ENCODE data around the gene TMEM187.
A peak's percentile ranks its signal among the peaks of the same experiment; 100 is the strongest.

The TMEM187 gene

DNA sequence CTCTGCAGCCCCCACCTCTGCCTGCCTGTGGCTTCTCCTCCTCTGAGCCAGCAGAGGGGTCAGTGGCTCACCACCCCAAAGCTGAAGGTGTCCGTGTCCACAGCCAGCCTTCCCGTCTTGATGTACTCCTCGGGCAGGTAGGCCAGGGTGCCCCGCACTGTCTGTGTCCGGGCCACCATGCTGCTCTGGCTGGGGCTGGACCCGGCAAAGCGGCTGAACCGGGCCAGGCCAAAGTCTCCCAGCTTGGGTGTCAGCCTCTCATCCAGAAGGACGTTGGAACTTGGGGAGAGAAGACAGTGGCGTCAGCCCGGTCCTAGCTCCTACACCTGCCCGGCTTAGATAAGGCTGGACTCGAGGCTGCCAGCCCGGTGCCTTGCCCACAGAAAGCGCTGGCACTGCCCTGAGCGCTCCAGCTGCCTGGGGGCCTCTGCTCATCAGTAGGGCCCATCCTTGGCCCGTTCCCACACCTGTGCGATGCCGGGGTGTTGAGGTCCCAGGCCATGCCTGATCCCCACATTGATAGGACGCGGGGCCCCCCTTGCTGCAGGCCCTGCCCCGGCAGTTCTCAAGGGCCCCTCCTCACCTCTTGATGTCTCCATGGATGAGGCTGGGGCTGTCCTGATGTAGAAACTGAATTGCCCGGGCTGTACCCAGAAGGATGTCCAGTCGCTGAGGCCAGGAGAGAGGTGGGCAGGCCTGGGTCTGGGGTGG, 44.0 kb downstream of the TMEM187 start:
- DNase-seq (ENCODE audit: insufficient read length, low spot score) (no peak), FAIRE-seq (no peak)

DNA sequence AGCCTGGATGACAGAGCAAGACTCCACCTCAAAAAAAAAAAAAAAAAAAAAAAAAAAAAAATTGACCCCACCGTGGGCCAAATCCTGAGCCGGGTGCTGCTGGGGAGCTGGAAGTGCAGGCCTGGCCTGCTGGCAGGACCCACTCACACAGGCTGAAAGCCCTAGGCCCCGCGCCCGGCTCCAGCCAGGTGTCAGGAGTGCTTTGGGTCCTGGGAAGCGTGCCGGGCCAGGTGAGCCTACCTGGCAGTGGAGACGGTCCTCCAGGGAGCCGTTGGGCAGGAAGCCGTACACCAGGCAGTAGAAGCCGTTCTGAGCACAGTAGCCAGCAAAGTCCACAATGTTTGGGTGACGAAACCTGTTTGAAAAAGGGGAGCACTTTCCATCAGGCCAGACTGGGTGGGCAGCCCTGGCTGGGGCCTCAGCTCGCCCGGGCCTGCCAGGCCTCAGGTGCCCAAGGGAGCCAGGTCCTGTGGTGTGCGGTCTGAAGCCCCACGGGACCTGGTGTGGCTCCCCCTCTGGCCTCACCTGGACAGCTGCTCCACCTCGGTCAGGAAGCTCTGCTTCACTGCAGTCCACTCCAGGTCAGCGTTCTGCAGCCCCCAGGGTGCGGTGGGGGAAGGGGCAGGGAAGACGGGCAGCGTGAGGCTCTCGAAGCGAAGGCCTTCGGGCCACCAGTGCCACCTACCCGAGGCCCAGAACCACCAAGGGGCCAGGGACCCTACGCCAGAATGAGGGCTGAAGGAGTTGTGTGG, 45.4 kb downstream of the TMEM187 start:
- FAIRE-seq: no peak
- DNase-seq (ENCODE audit: insufficient read length, low spot score): no peak

DNA sequence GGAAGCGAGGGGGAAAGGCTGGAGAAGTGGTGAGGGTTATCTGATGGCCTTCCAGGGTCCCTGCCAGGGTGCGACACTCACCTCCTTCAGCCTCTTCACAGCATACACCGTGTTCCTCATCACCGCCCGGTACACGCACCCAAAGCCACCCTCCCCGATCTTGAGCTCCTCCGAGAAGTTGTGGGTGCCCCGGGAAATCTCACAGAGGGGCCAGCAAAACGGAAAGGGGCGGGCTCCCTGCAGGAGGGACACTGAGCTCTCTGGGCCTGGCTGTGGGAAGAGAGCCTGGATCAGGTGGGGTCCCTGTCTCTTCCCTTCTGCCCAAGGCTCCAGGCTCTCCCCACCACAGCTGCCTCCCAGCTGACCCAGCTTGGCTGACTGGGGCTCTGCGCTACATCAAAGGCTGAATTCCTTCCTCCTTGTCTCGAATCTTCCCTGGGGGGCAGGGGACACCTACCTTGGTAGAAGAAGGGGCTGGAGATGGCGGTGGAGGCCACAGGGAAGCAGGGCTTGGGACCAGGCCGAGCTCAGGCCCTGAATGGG, 46.0 kb downstream of the TMEM187 start:
- no peak for FAIRE-seq
- DNase-seq (ENCODE audit: insufficient read length, low spot score): no peak

DNA sequence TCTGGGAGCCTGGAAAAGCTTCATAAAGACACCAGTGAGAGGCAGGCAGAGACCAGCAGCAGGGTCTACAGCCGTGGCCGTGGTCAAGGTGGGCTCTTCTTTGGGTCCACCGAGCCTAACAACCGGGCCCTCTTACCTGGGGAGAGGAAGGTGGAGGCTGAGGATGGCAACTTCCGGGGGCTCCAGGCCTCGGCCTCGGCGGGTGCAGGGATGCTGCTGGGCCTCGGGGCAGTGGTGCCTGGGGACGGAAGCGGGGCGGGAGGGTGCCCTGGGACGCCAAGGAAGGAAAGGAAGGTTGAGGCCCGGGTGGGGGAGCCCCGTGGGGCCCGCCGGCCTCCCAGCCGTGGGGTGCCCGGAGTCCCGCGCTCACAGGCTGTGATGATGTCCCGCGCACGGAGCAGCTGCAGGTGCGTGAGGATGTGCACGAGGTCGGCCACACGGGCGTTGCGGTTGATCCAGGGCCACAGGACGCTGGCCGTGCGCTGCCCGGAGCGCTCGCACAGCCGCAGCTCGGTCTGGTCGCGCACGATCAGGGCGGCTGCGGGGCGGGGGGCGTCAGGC, 46.6 kb downstream of the TMEM187 start:
- FAIRE-seq: no peak
- no peak for DNase-seq (ENCODE audit: insufficient read length, low spot score)

DNA sequence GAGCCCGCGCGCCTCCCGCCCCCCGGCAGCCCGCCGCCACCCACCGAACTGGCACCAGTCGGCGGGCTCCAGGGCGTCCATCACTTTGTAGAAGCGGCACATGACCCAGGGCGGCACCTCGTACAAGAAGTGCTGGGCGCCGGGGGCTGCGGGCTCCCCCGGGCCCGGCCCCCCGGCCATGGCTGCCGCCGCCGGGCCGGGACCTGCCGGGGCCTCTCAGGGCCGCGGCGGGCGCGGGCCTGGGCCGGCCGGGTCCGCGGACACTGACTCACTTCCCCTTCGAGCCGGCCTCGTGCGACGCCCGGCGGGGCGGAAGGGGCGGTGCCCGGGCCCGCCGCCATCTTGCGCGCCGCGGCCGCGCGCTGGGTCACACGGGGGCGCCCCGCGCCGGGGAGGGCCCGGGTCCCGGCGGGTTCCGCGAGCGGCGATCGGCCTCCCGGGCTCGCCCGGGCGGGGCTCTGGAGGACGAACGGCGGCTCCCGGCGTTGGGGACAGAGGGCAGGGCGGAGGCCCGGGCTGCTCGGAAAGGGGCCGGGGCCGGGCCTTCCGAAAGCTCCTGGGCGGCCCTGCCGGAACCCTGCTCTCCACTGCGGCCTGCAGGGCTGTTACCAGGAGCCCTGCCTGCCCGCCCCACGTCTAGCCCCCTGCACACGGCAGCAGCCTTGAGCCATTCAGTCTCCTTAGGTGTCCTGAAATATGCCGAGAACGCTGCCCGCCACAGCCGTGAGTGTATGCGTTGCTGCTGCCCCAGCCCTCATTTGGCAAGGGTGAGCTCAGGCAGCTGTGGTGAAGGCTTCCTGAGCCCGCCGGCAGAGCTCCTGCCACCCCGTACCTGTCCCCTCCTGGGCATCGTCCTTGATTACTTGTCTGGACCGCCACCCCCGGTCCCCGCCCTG, 47.3 kb downstream of the TMEM187 start, which contains the start of gene IRAK1:
Gene IRAK1 (minus strand): TSS at position 270 of the 896 bp plus-strand sequence. CDS start 90 bp downstream, at position 180.
- DNase-seq (ENCODE audit: insufficient read length, low spot score) (peak; percentile 46), FAIRE-seq (no peak)

- FAIRE-seq (no peak), DNase-seq (ENCODE audit: insufficient read length, low spot score) (no peak)
These were observed 48.1 kb downstream of the TMEM187 start for GRCh38 chrX:154020536-154021115.

DNA sequence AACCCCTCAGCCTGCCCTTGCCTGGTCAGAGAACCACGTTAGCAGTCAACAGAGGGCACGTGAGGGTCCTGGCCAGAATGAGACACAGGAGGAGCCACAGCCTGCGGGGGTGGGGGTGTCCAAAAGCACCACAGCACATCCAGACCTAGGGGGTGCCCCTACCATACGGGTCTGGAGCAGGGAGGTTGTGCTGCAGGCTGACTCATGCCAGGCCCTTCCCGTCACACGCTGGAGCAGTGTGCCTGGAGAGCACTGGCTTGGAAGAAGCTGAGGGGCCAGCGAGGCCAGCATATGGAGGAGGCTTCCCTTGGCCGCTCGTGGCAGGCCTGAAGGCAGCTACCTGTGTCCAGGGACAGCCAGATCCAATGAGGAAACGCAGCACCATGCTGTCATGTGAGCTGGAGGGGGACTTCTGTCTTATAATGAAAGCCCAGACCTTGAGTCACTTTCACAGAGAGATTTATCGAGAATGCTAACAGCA, 48.6 kb downstream of the TMEM187 start:
- DNase-seq (ENCODE audit: insufficient read length, low spot score): no peak
- FAIRE-seq: no peak

DNA sequence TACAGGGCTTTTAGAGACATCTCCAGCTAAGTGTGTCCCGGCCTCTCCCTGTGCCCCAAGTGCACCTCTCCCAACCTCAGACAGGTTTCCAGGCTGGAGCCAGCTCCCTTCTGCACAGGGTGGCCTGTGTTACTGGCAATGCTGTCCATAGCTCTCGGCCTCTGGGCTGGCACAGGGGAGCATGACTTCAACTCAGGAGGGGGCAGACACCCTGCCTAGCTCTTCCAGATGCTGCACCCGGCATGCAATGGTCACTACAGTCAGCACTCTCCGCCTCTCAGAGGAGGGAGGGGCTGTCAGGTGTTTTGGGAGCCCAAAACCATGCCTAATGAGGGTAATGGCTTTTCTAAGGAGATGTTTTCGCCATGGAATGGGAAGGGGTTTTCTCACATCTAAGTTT, 49.6 kb downstream of the TMEM187 start:
- FAIRE-seq (no peak), DNase-seq (ENCODE audit: insufficient read length, low spot score) (no peak)

DNA sequence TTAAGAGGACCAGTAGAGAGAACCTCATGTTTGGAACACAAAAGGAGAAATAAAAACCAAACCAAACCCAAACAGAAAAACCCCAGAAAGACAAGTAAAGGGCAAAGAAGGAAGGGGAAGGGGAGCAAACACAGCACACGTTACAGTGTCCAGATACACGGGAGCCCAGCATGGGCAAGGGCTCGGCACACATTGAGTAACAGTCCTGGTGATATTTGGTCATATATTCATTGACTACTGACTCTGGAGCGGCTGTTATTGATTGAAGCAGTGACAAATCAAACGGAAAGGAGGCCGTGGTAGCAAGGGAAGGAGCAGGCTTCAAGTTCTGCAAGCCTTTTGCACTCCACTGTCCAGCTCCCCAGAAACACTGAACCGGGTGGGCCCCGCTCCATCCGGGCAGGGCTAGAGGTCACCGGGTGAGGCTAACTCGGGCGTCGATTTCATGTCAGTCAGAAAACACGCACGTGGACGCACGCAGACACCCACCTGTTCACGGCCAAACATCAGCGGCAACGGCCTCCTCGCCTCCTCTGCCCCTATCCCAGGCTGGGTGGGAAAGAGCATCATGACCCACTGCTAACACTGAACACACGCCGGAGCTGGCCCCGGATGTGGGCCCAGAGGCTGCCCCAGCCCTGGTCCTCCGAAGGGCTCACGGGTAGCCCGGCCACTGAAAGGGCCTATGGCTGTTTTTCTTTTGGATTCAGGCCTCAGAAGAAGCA, 50.9 kb downstream of the TMEM187 start:
- no peak for FAIRE-seq
- no peak for DNase-seq (ENCODE audit: insufficient read length, low spot score)

GRCh38 chrX:154024271-154024670, 51.7 kb downstream of the TMEM187 start:
- no peak for FAIRE-seq
- DNase-seq (ENCODE audit: insufficient read length, low spot score): no peak

DNA sequence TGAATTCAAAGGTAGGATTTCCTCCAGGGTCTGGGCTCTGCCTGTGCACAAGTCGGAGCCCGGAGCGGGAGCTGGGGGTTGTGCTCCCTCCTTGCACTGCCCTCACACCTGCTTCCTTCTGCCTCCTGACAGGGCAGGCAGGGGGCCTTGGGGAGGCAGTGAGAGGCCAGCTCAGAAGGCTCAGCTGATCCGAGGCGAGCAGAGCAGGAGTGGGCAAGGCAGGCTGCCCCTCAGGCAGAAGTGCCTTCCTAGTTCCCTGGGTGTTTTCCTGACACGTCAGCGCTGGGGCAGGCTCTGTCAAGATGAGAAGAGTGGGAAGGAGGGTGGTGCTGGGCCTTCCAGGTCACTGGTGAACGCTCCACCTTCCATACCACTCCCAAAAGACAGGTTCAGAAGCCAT, 52.7 kb downstream of the TMEM187 start:
- no peak for DNase-seq (ENCODE audit: insufficient read length, low spot score)
- no peak for FAIRE-seq

DNA sequence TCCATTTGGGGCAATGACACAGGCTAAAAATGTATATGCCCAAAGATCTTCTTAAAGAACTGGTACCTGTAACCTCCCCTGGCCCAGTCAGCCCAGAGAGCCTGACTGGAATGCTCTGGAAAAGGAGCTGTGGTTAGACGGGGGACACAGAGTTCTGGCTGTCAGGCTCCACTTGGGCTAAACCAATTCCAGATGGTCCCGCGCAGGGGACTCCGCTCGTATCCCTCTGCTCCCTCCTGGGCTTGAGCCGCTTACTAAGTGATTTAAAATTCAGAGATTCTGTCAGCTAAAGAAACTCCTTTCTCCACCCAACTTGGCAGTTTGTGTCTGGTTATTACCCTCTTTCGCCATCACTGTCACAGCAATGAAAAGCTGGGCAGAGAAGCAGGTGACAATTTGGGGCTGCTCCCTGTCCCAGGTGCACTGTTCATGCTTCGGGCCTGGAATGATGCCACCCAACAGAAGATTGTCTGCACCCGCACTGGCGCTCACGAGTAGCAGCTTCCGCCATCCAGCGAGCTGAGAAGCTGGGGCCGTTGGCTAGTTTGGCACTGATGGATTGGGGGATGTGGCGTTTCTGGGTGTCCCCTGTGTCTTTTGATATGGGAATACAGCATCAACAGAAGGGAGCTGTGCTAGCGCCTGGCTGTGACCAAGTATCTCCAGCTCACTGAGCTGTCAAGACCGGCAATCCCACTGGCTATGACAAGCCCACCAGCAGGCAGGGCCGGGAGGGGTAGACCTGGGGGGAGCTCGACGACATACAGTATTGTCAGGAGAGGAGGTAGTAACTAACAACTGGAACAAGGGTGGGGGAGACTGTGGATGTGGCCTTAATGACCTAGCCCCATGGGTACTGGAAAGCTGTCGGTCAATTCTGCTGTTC, 53.8 kb downstream of the TMEM187 start:
- DNase-seq (ENCODE audit: insufficient read length, low spot score): no peak
- no peak for FAIRE-seq

- FAIRE-seq (no peak), DNase-seq (ENCODE audit: insufficient read length, low spot score) (no peak)
These were observed 54.5 kb downstream of the TMEM187 start for GRCh38 chrX:154027022-154027402.

GRCh38 chrX:154027986-154028385, 55.4 kb downstream of the TMEM187 start:
- DNase-seq (ENCODE audit: insufficient read length, low spot score) (no peak), FAIRE-seq (no peak)

DNA sequence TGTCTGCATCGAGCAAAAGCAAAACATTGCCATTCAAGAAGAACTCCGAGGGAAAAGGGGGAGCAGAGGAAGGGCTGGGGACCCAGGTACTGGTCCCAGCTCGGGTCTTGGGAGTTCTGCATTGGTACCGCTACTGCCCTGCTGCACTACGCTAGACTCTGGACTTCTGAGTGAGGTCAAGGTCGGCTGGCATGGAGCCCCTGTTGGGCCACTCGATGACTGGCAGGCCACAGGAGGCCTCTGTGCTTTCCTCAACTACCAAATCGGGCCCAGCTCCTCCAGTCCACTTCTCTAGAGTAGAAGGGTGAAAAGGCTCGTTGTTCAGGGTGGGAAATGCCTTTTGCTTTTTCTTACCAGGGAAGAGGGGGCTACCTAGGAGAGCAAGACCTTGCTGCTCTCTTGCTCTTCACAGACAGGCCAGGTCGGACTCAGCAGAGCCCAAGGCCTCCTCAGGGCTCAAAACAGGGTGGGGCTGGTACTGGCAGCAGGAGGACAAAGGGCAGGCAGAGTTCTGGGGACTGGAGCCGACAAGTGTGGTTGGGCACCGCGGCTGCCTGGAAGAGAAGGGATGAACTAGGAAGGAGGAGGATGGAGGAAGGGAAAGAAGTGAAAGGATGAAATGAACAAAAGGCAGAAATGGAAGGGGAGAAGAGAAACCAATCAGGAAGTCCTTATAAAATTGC, 56.1 kb downstream of the TMEM187 start:
- FAIRE-seq: no peak
- DNase-seq (ENCODE audit: insufficient read length, low spot score): no peak

GRCh38 chrX:154029439-154029838, 56.9 kb downstream of the TMEM187 start:
- FAIRE-seq: no peak
- no peak for DNase-seq (ENCODE audit: insufficient read length, low spot score)

DNA sequence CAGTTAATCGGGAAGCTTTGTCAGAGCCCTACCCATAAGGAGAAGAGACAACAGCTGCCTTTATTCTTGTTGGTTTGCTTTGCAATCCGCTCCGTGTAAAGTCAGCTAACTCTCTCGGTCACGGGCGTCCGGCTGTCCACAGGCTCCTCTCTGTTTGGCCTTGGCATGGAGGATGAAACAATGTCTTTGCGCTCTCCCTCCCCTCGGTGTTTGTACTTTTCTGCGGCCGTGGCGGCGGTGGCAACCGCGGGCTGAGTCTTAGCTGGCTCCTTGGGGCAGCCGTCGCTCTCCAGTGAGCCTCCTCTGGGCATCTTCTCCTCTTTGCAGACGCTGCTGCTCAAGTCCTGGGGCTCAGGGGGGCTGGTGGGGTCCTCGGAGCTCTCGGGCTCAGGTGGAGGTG, 57.7 kb downstream of the TMEM187 start:
- no peak for DNase-seq (ENCODE audit: insufficient read length, low spot score)
- FAIRE-seq: no peak

GRCh38 chrX:154030715-154031305, 58.3 kb downstream of the TMEM187 start:
- FAIRE-seq: no peak

More at GRCh38 chrX:154030715-154031305, 58.3 kb downstream of the TMEM187 start:
- no peak for DNase-seq (ENCODE audit: insufficient read length, low spot score)

Data from HTR-8/SVneo (cell line).